Common myeloid progenitor, CD34-positive (primary cell): ENCODE data around the gene PIP4K2A.
A peak's percentile ranks its signal among the peaks of the same experiment; 100 is the strongest.

ENCODE experiments used
- CTCF ChIA-PET: fragments of 350-600 bp; sonication (Branson Sonifier 250); formaldehyde crosslinking; loops from one replicate; lab custom pipeline; 2021; ENCODE audit warnings: antibody characterized with exemption; lab: Charles Lee
- POLR2A ChIA-PET: fragments of 350-600 bp; sonication (Branson Sonifier 250); formaldehyde crosslinking; loops from one replicate; lab custom pipeline; 2021; ENCODE audit warnings: antibody characterized with exemption; lab: Charles Lee
- DNase-seq, 3 donors: peaks; one replicate each; pipeline versions ENCODE4 v3.0.0 to v3.0.0-alpha.2; 2013
- H3K27ac ChIP-seq, 2 experiments: 1 replicate in 1 of 2; 2 replicates in 1 of 2; pipeline ENCODE4 v1.7.0; 2013; ENCODE audit warnings: inconsistent platforms in 2 of 2, low read length in 2 of 2, mild to moderate bottlenecking in 2 of 2, low read depth in 1 of 2, moderate library complexity in 1 of 2; ENCODE audit not compliant: severe bottlenecking in 2 of 2, insufficient read depth in 1 of 2, poor library complexity in 1 of 2
- H3K27me3 ChIP-seq, 5 experiments: replicated peaks in 2 of 5; 1 replicate in 3 of 5; 2 replicates in 2 of 5; pipeline versions ENCODE4 v1.6.1 to v1.7.0; 2013; ENCODE audit warnings: low read length in 4 of 5, mild to moderate bottlenecking in 2 of 5, moderate library complexity in 2 of 5, inconsistent platforms in 1 of 5; ENCODE audit not compliant: insufficient read depth in 5 of 5, control insufficient read depth in 4 of 5
- H3K36me3 ChIP-seq, 4 experiments: 1 replicate in 2 of 4; 2 replicates in 2 of 4; pipeline versions ENCODE4 v1.6.1 to v1.7.0; 2013; ENCODE audit warnings: low read length in 3 of 4, control low read depth in 1 of 4, mild to moderate bottlenecking in 1 of 4; ENCODE audit not compliant: control insufficient read depth in 4 of 4, insufficient read depth in 4 of 4
- H3K4me1 ChIP-seq, 4 experiments: 1 replicate in 3 of 4; 2 replicates in 1 of 4; pipeline versions ENCODE4 v1.6.1 to v1.7.1; 2013; ENCODE audit warnings: low read length in 3 of 4, mild to moderate bottlenecking in 3 of 4, control low read depth in 1 of 4, inconsistent platforms in 1 of 4, moderate library complexity in 1 of 4; ENCODE audit not compliant: control insufficient read depth in 4 of 4, insufficient read depth in 4 of 4; ENCODE audit errors: control extremely low read depth in 1 of 4
- H3K4me3 ChIP-seq, 7 experiments: 1 replicate in 4 of 7; 2 replicates in 3 of 7; pipeline versions ENCODE4 v1.5.1 to v1.7.0; 2013; ENCODE audit warnings: mild to moderate bottlenecking in 7 of 7, low read length in 6 of 7, moderate library complexity in 6 of 7, inconsistent platforms in 2 of 7, low read depth in 2 of 7, control low read depth in 1 of 7; ENCODE audit not compliant: insufficient read depth in 4 of 7, control insufficient read depth in 1 of 7; ENCODE audit errors: extremely low read depth in 1 of 7
- H3K9me3 ChIP-seq, 5 experiments: 1 replicate in 4 of 5; 2 replicates in 1 of 5; pipeline versions ENCODE4 v1.6.1 to v1.7.1; 2013; ENCODE audit warnings: low read length in 4 of 5, mild to moderate bottlenecking in 2 of 5, inconsistent platforms in 1 of 5, low read depth in 1 of 5, moderate library complexity in 1 of 5; ENCODE audit not compliant: control insufficient read depth in 4 of 5, insufficient read depth in 2 of 5; ENCODE audit errors: control extremely low read depth in 1 of 5
- WGBS: methylation state at CpG from one replicate; pipeline ENCODE4 v1.1.5; 2013; ENCODE audit not compliant: insufficient coverage; 5-methylcytosine and 5-hydroxymethylcytosine counted together

PIP4K2A gene

GRCh38 chr10:22573820-22574569, 140.4 kb downstream of the PIP4K2A start:
- peak; percentile 32 to 45 (median 36) for DNase-seq
- CTCF ChIA-PET, result interaction anchor here (0.5 to 4.6 kb wide), 24 partner anchors 9 to 954 kb away, joined by 3 to 30 read pairs (median 4); no protein-coding TSS in a partner anchor
- Histone ChIP-seq H3K4me1 (peaks cover 0 to 7% (median 3%) of the 10 kb centered on the region in 4 experiments), H3K9me3 (no peaks in the 10 kb centered on the region), H3K27me3 (no peaks in the 10 kb centered on the region), H3K27ac (no peak overlapping the region), H3K36me3 (peaks cover 20 to 64% (median 46%) of the 10 kb centered on the region in 4 experiments), H3K4me3 (no peak overlapping the region)
- POLR2A ChIA-PET, result no interaction called here
- 66% methylated on average over 6 of the region's 7 CpGs for WGBS

DNA sequence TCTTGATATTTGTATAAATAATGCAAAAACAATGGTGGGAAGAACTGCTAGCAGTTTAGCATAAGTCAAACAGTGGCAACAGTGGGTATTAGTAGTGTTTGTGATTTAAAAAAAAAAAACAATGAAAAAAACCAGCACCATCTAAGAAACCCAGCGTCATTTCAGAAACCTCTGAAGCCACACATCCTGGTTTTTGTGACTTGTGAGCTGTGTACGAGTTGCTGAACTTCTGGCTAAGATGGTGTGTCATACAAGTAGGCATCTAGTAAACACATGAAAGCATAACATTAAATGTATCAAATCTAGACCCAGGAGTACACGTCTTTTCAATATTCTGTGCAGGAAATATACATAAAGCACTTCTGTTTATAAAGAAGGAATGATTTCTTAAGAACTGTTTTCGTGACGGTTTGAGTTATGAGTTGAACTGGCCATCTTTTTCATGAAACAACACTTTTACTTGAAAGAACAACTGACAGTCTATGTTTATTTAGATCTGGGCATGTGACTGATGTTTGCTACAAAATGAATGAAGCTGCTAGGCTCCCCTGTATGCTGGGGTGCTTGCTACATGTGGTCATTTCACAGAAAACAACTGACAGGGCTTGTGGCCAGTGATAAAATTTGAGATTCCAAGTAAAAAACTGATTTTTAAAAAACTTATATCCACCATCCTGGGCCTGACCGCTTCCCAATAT, 143.5 kb downstream of the PIP4K2A start:
- peaks cover 6 to 12% (median 7%) of the 10 kb centered on the region in 4 experiments for H3K4me1 ChIP-seq
- H3K36me3 ChIP-seq, result peaks cover 20 to 65% (median 44%) of the 10 kb centered on the region in 4 experiments
- no peak for DNase-seq
- ChIA-PET POLR2A (no interaction called here), CTCF (interaction anchor here (1.6 kb wide), 1 partner anchor 15 kb away, joined by 5 read pairs; no protein-coding TSS in a partner anchor)
- no peaks in the 10 kb centered on the region for H3K9me3 ChIP-seq
- H3K27ac ChIP-seq, result no peak overlapping the region
- no CpG with 5 or more reads among the region's 6 CpGs for WGBS
- no peaks in the 10 kb centered on the region for H3K27me3 ChIP-seq
- H3K4me3 ChIP-seq, result no peak overlapping the region

DNA sequence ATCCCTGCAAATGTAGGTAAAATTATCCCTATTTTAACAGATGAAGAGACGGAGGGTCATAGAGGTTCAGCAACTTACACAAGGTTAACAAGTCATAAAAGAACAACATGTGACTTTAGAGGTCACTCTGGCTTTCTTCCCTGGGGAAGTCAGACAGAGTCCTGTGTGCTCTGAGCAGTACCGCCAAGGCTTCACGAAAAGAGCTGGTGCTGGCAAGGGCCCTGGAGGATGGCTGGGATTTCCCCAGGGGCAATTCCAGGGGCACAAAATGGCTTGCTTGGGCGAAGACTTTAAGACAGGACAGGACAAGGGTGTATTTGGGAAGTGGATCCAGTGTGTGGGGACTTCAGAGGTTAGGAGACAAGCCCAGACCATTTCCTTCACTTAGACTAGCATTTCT, 144.1 kb downstream of the PIP4K2A start:
- CTCF ChIA-PET, result no interaction called here
- 100% methylated on average over 3 of the region's 4 CpGs for WGBS
- H3K27ac ChIP-seq, result no peak overlapping the region
- DNase-seq, result no peak
- POLR2A ChIA-PET, result no interaction called here
- H3K36me3 ChIP-seq, result peaks cover 20 to 65% (median 44%) of the 10 kb centered on the region in 4 experiments
- H3K4me3 ChIP-seq, result no peak overlapping the region
- peaks cover 6 to 12% (median 7%) of the 10 kb centered on the region in 4 experiments for H3K4me1 ChIP-seq
- H3K27me3 ChIP-seq, result no peaks in the 10 kb centered on the region
- no peaks in the 10 kb centered on the region for H3K9me3 ChIP-seq

DNA sequence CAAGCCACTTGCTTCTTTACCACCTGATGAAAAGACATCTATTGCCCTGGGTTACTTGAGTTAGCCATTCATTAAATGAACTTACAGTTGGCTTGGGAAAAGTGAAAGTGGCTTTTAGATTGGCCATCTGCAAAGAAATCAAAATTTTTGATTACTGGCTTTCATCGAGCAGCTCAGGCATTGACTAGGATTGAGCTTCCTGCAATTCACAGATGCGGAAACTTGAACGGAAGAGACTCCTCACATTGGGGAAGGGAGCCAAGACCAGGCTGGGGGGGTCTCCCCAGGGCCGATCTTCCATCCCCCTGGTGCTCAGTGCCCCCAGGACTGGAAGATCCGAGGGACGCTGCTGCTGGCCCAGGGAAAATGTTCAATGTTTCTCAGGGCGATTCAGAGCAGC, 145.4 kb downstream of the PIP4K2A start:
- DNase-seq, result no peak
- ChIA-PET POLR2A (no interaction called here), CTCF (interaction anchor here (1.3 kb wide), 1 partner anchor 18 kb away, joined by 5 read pairs; no protein-coding TSS in a partner anchor)
- no peak overlapping the region for H3K4me3 ChIP-seq
- H3K27me3 ChIP-seq, result no peaks in the 10 kb centered on the region
- peaks cover 25 to 68% (median 44%) of the 10 kb centered on the region in 4 experiments for H3K36me3 ChIP-seq
- 96% methylated on average over 7 of the region's 7 CpGs for WGBS
- H3K4me1 ChIP-seq, result peaks cover 7 to 24% (median 19%) of the 10 kb centered on the region in 4 experiments
- H3K9me3 ChIP-seq, result no peaks in the 10 kb centered on the region
- no peak overlapping the region for H3K27ac ChIP-seq

GRCh38 chr10:22564060-22564459, 150.3 kb downstream of the PIP4K2A start:
- peak in 2 of 3 donors; percentile 33 to 37 for DNase-seq
- Histone ChIP-seq H3K4me3 (peak overlapping the region in 1 of 7 experiments; percentile 9), H3K4me1 (peaks cover 0 to 24% (median 24%) of the 10 kb centered on the region in 4 experiments), H3K27ac (no peak overlapping the region), H3K27me3 (no peaks in the 10 kb centered on the region), H3K9me3 (no peaks in the 10 kb centered on the region), H3K36me3 (peaks cover 15 to 64% (median 34%) of the 10 kb centered on the region in 4 experiments)
- 23% methylated on average over 5 of the region's 5 CpGs for WGBS
- CTCF ChIA-PET, result interaction anchor here (1.4 kb wide), 1 partner anchor 11 kb away, joined by 6 read pairs; no protein-coding TSS in a partner anchor
- POLR2A ChIA-PET, result no interaction called here

DNA sequence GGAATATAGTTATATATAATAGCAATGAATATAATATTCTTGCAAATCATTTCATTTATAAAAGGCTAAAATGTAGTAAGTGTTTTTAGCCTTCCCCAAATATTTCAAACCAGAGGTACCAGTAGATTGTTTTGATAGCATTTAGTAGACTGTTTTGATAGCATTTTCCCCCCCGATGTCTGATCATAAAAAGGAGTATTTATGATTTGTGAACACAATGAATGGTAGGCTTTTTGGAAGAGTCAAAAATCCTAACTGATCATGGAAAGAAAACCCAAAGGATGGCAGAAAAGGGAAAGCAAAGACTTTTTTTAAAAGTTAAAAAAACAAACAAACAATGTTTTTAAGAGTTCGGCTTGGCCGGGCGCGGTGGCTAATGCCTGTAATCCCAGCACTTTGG, 152.5 kb downstream of the PIP4K2A start:
- ChIA-PET CTCF (interaction anchor here (1.5 kb wide), 1 partner anchor 569 kb away, joined by 3 read pairs; no protein-coding TSS in a partner anchor), POLR2A (no interaction called here)
- WGBS, result 100% methylated on average over 4 of the region's 5 CpGs
- Histone ChIP-seq H3K27ac (no peak overlapping the region), H3K4me1 (peaks cover 0 to 24% (median 23%) of the 10 kb centered on the region in 4 experiments), H3K27me3 (no peaks in the 10 kb centered on the region), H3K4me3 (no peak overlapping the region), H3K9me3 (no peaks in the 10 kb centered on the region), H3K36me3 (peaks cover 6 to 45% (median 21%) of the 10 kb centered on the region in 4 experiments)
- DNase-seq, result no peak
